Activated CD4-positive, alpha-beta T cell treated with anti-CD3 and anti-CD28 coated beads, Interleukin-2, amount 50 U/mL, for 16 hours (primary cell): ENCODE results near the gene GASK1B.

Experiments used
- DNase-seq: peaks from one replicate; pipeline ENCODE4 v3.0.0-alpha.2; 2020

The GASK1B gene

GRCh38 chr4:158134222-158134621, 38.6 kb downstream of the GASK1B start:
- DNase-seq: no peak

DNA sequence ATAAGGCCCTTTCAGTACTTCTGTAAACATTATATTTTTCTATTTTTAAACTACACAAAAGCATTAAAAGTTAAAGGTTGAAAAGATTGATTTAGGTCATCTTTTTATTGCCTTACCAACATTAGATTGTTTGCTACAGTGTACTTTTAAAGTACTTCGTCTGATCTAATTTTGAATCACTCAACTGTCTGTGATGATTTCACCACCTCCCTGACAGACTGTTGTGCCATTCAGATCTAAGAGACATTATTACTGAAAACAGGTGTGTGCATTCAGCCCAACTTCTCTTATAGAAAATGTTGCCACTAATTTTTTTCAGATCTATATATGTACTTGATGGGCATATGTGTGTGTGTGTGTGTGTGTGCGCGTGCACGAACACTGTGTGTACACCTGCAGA, 39.3 kb downstream of the GASK1B start:
- no peak for DNase-seq

GRCh38 chr4:158131027-158131426, 41.8 kb downstream of the GASK1B start:
- DNase-seq: no peak

DNA sequence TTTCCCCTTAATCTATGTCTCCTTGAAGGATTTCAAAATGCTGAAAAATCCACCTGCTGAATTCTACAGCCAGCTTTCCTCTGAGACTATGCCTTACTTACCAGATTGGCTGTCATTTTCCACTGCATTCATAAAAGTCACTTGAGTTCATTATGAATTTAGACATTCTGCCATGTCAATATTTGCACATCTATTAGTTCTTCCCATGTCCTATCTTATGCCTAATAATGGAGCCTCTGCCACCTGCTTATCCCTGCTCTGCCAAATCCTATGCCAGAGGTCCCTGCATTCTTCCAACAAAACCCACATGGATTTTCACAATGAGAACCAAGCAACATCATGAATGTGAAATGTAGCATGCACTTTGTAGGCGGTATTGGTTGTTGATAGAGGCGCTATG, 42.6 kb downstream of the GASK1B start:
- no peak for DNase-seq

DNA sequence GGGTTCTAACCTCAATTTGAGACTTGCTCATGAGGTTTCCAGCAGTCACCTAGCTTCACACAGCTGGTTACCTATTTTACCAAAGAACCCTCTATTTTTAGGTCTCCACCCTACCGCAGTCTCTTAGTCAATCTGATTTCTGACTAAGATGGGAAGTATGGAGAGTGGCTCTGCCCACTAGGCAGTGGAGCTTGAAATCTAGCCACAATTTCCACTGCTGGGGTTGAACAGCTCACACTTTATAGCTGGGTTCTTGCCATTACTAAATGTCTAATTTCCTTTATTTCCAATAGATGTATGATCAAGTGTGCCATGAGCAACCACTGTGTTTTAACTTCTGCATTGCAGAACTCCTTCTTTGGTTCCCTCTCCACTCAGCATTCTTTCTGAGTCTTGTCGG, 43.1 kb downstream of the GASK1B start:
- no peak for DNase-seq

GRCh38 chr4:158128540-158128939, 44.3 kb downstream of the GASK1B start:
- DNase-seq: no peak

GRCh38 chr4:158125310-158125709, 47.5 kb downstream of the GASK1B start:
- no peak for DNase-seq
